Stimulated activated CD8-positive, alpha-beta memory T cell treated with anti-CD3 and anti-CD28 coated beads, Interleukin-4, amount 100 ng/mL, for 24 hours (primary cell): ENCODE results near the gene CYTH3.

Experiments used
- DNase-seq: peaks from one replicate; pipeline ENCODE4 v3.0.0-alpha.2; 2020; ENCODE audit warnings: low read depth

Gene CYTH3

GRCh38 chr7:6149996-6150395 is 122.4 kb downstream of the CYTH3 start:
- DNase-seq, result no peak

GRCh38 chr7:6148724-6149360 is 123.6 kb downstream of the CYTH3 start:
- DNase-seq, result no peak

- DNase-seq, result no peak
Observed at GRCh38 chr7:6147627-6148026, 124.8 kb downstream of the CYTH3 start.

GRCh38 chr7:6146666-6147065 is 125.8 kb downstream of the CYTH3 start:
- no peak for DNase-seq

GRCh38 chr7:6143997-6144396 is 128.4 kb downstream of the CYTH3 start:
- DNase-seq, result no peak

GRCh38 chr7:6142871-6143380 is 129.5 kb downstream of the CYTH3 start:
- DNase-seq, result no peak

GRCh38 chr7:6139189-6139996 is 133.0 kb downstream of the CYTH3 start:
- no peak for DNase-seq

GRCh38 chr7:6136475-6136874 is 135.9 kb downstream of the CYTH3 start:
- no peak for DNase-seq

GRCh38 chr7:6133249-6133648 is 139.2 kb downstream of the CYTH3 start:
- no peak for DNase-seq

GRCh38 chr7:6130007-6130587 is 142.3 kb downstream of the CYTH3 start:
- no peak for DNase-seq

GRCh38 chr7:6128205-6128604 is 144.2 kb downstream of the CYTH3 start:
- DNase-seq, result no peak

GRCh38 chr7:6127110-6127490 is 145.3 kb downstream of the CYTH3 start:
- no peak for DNase-seq

GRCh38 chr7:6123843-6124242 is 148.6 kb downstream of the CYTH3 start:
- no peak for DNase-seq

GRCh38 chr7:6121141-6121540 is 151.3 kb downstream of the CYTH3 start:
- DNase-seq, result no peak

- DNase-seq, result no peak
Observed at GRCh38 chr7:6117533-6117932, 154.9 kb downstream of the CYTH3 start.

- no peak for DNase-seq
Observed at GRCh38 chr7:6116211-6116610, 156.2 kb downstream of the CYTH3 start.
